PC-3 (cell line): Measurements from ENCODE around the gene MICALL2. TPM values are rescaled to one million over a fixed set of nuclear protein-coding genes. Genes with fewer than 3 reads are reported as not detected.

ENCODE experiments used
- ATAC-seq: fragments of 200-7000 bp; cut with Tn5 transposase; 2 replicates; pipeline ENCODE4 v1.9.1; 2020; ENCODE audit warnings: mild to moderate bottlenecking, moderate library complexity
- BruUV-seq: library from RNA; stranded (reverse); fragments of 400-500 nt; replicated peaks from 2 replicates; lab custom pipeline; 2021; lab: Mats Ljungman, UMichigan
- CTCF ChIA-PET: fragments of 300-600 bp; sonication (Branson Sonifier 250); formaldehyde crosslinking; loops from one replicate; lab custom pipeline; 2022; ENCODE audit warnings: antibody characterized with exemption; lab: Charles Lee
- POLR2A ChIA-PET: fragments of 300-600 bp; sonication (Branson Sonifier 250); formaldehyde crosslinking; loops from one replicate; lab custom pipeline; 2022; ENCODE audit warnings: antibody characterized with exemption; ENCODE audit not compliant: unreplicated experiment; lab: Charles Lee
- DNase-seq: peaks from one replicate; pipeline ENCODE4 v3.0.0-alpha.2; 2015
- H2AFZ ChIP-seq: fragments of 300-600 bp; sonication (generic); 2 replicates; pipeline ENCODE4 v1.6.0; 2016; ENCODE audit warnings: antibody characterized with exemption, low read length
- H3F3A ChIP-seq: fragments of 300-600 bp; sonication (generic); one replicate; pipeline ENCODE4 v1.6.0; 2017; ENCODE audit warnings: antibody characterized with exemption, low read length, control low read depth, mild to moderate bottlenecking; ENCODE audit not compliant: unreplicated experiment
- H3K27ac ChIP-seq: fragments of 300-600 bp; sonication (generic); 2 replicates; pipeline ENCODE4 v1.5.1; 2016; ENCODE audit warnings: mild to moderate bottlenecking, low read length
- H3K27me3 ChIP-seq: fragments of 300-600 bp; sonication (generic); 2 replicates; pipeline ENCODE4 v1.6.1; 2016; ENCODE audit warnings: low read length, mixed read lengths
- H3K36me3 ChIP-seq: fragments of 300-600 bp; sonication (generic); 2 replicates; pipeline ENCODE4 v1.6.1; 2016; ENCODE audit warnings: low read depth, mixed run types, low read length, mixed read lengths
- H3K4me1 ChIP-seq: fragments of 300-600 bp; sonication (generic); 2 replicates; pipeline ENCODE4 v1.5.1; 2016; ENCODE audit warnings: low read length; ENCODE audit not compliant: insufficient read depth
- H3K4me2 ChIP-seq: fragments of 300-600 bp; sonication (generic); 2 replicates; pipeline ENCODE4 v1.6.0; 2016; ENCODE audit warnings: low read length
- H3K4me3 ChIP-seq: fragments of 300-600 bp; sonication (generic); 2 replicates; pipeline ENCODE4 v1.5.1; 2016; ENCODE audit warnings: mild to moderate bottlenecking, low read length, mixed read lengths
- H3K79me2 ChIP-seq: fragments of 300-600 bp; sonication (generic); 2 replicates; pipeline ENCODE4 v1.6.1; 2017; ENCODE audit warnings: low read length, mixed read lengths
- H3K9ac ChIP-seq: fragments of 300-600 bp; sonication (generic); 2 replicates; pipeline ENCODE4 v1.6.0; 2016; ENCODE audit warnings: mild to moderate bottlenecking, low read length
- H3K9me2 ChIP-seq: fragments of 300-600 bp; sonication (generic); replicated peaks from 2 replicates; pipeline ENCODE4 v1.6.1; 2016; ENCODE audit warnings: mixed run types, low read length, mixed read lengths
- H3K9me3 ChIP-seq: fragments of 300-600 bp; sonication (generic); 2 replicates; pipeline ENCODE4 v1.6.1; 2016; ENCODE audit warnings: low read length, mixed read lengths
- H4K20me1 ChIP-seq: fragments of 300-600 bp; sonication (generic); 2 replicates; pipeline ENCODE4 v1.6.1; 2016; ENCODE audit warnings: low read length, mixed read lengths
- CTCF ChIP-seq: fragments of 300-600 bp; sonication (generic); conservative IDR thresholded peaks from 2 replicates; pipeline ENCODE4 v1.5.1; 2017; ENCODE audit warnings: antibody characterized with exemption, low read depth, mild to moderate bottlenecking, low read length
- EZH2 ChIP-seq: fragments of 300-600 bp; sonication (generic); IDR thresholded peaks from one replicate; pipeline ENCODE4 v1.6.1; 2017; ENCODE audit warnings: antibody characterized with exemption, mild to moderate bottlenecking, low read length; ENCODE audit not compliant: unreplicated experiment
- EZH2phosphoT487 ChIP-seq: fragments of 300-600 bp; sonication (generic); IDR thresholded peaks from 2 replicates; pipeline ENCODE4 v1.6.1; 2018; ENCODE audit warnings: mild to moderate bottlenecking, antibody characterized with exemption, low read length, borderline replicate concordance
- intact Hi-C: fragments of 100-400 bp; cut with micrococcal nuclease; formaldehyde crosslinking; loops from 2 replicates; pipeline ENCODE4 v1.9.0; 2023
- total RNA-seq: library from RNA; depleted of rRNA; stranded (reverse); fragments of >200 nt; gene quantifications from 2 replicates; pipeline ENCODE4 v1.2.3, GENCODE V29; 2014

The MICALL2 gene
- total RNA-seq, 1 experiment from 2014 or later = 52.8 TPM

GRCh38 chr7:1413936-1414639, 45.2 kb downstream of the MICALL2 start:
- Histone ChIP-seq H4K20me1 (no peaks in the 10 kb centered on the region), H3F3A (no peaks in the 10 kb centered on the region), H3K4me1 (peaks cover 3% of the 10 kb centered on the region; the same call in 1 of the 2 replicates), H3K27me3 (no peaks in the 10 kb centered on the region), H3K9me3 (no peaks in the 10 kb centered on the region), H3K9me2 (no peaks in the 10 kb centered on the region), H3K9ac (no peak overlapping the region), H2AFZ (no peak overlapping the region), H3K79me2 (no peaks in the 10 kb centered on the region), H3K4me2 (no peak overlapping the region), H3K27ac (no peak overlapping the region), H3K36me3 (no peaks in the 10 kb centered on the region), H3K4me3 (no peak overlapping the region)
- no peak for DNase-seq
- intact Hi-C loops = loop anchor here (2.0 to 5.0 kb wide), 2 partner anchors 187 to 219 kb away; no protein-coding TSS in a partner anchor
- CTCF ChIA-PET = no interaction called here
- ATAC-seq = no peak
- POLR2A ChIA-PET = no interaction called here
- TF ChIP-seq CTCF (no peak), EZH2 (no peak), EZH2phosphoT487 (no peak)
- BruUV-seq = no TSS peak

- H4K20me1 ChIP-seq = no peaks in the 10 kb centered on the region
- CTCF ChIA-PET = interaction anchor here (0.7 kb wide), 1 partner anchor 45 kb away, joined by 4 read pairs; no protein-coding TSS in a partner anchor
- peak; percentile 93 for DNase-seq
- H3K79me2 ChIP-seq = no peaks in the 10 kb centered on the region
- no peak overlapping the region for H3K27ac ChIP-seq
- peaks cover 3% of the 10 kb centered on the region; the same call in 1 of the 2 replicates for H3K4me1 ChIP-seq
- no peaks in the 10 kb centered on the region for H3K36me3 ChIP-seq
- no peaks in the 10 kb centered on the region for H3K27me3 ChIP-seq
- intact Hi-C loops = loop anchor here (2.0 to 5.0 kb wide), 2 partner anchors 185 to 218 kb away; no protein-coding TSS in a partner anchor
- H3K4me3 ChIP-seq = peak overlapping the region; percentile 21; the same call in 1 of the 2 replicates
- no TSS peak for BruUV-seq
- peak overlapping the region; percentile 67 for H2AFZ ChIP-seq
- H3K9me3 ChIP-seq = no peaks in the 10 kb centered on the region
- no peaks in the 10 kb centered on the region for H3K9me2 ChIP-seq
- peak overlapping the region; percentile 78 for H3K4me2 ChIP-seq
- POLR2A ChIA-PET = no interaction called here
- H3K9ac ChIP-seq = no peak overlapping the region
- peak; percentile 96 for ATAC-seq
- no peaks in the 10 kb centered on the region for H3F3A ChIP-seq
- TF ChIP-seq EZH2 (no peak), CTCF (peak; percentile 87), EZH2phosphoT487 (no peak)
Observed at GRCh38 chr7:1412322-1413261, 46.7 kb downstream of the MICALL2 start.
